ENCODE data around the gene ERBB4.

DNA sequence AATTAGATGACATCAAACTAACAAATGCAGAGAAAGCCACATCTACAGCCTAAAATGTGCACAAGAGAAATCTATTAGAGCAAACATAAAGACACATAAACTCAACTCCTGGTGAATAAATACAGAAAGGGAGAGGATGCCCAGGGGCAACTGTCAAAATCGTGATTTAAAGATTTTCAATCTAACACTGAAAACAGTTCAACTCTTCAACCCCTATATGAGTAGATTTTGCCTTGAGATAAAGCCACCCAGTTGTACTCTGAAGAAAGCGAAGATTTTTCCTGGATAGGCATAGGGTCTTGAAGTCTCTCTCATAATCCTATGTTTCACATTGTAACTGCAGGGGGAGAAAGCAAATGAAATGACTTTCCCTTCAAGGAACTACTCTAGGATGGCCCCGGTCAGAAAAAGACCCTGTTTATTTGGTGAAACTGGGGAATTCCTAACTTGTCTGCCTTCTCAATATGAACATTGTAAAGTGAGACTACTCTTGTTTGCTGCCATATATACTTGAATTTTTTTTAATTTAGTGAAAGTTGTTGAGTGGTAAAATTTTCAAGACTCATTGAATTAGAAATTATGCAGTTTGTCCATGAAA is 226.7 kb downstream of the ERBB4 start:
- TF ChIP-seq CTCF (IDR thresholded peaks at IDR 0.05; ENCODE audit: low read depth, low read length, poor library complexity, severe bottlenecking), result no peak
- no peak for TF ChIP-seq EZH2phosphoT487 (IDR thresholded peaks at IDR 0.05; ENCODE audit: borderline replicate concordance, low read length)

Measured in DOHH2 (cell line).